ENCODE measurements around the gene SIRT4. TPM values are rescaled to one million over a fixed set of nuclear protein-coding genes. Genes with fewer than 3 reads are reported as not detected.

SIRT4 gene
- total RNA-seq, 1 experiment from 2014 or later: 1.1 TPM

GRCh38 chr12:120323772-120324171, 21.7 kb downstream of the SIRT4 start:
- no peak for TF ChIP-seq CTCF (IDR thresholded peaks at IDR 0.05; ENCODE audit: unreplicated experiment)
- Mint-ChIP-seq H3K9me3 (ENCODE audit: low read depth, unreplicated experiment) (no peaks in the 10 kb centered on the region), H3K36me3 (ENCODE audit: insufficient read depth, unreplicated experiment) (peaks cover 6% of the 10 kb centered on the region), H3K4me1 (ENCODE audit: low read depth, unreplicated experiment) (peaks cover 21% of the 10 kb centered on the region), H3K27me3 (ENCODE audit: unreplicated experiment) (no peaks in the 10 kb centered on the region), H3K4me3 (ENCODE audit: low read depth, unreplicated experiment) (no peak overlapping the region), H3K27ac (ENCODE audit: unreplicated experiment) (no peak overlapping the region)
- DNase-seq: no peak
- intact Hi-C loops (cut with micrococcal nuclease; ENCODE audit: unreplicated experiment): no loop called here
- no TSS peak for BruUV-seq (replicated peaks)
- CTCF ChIA-PET: no interaction called here

- Mint-ChIP-seq H3K9me3 (ENCODE audit: low read depth, unreplicated experiment) (no peaks in the 10 kb centered on the region), H3K27me3 (ENCODE audit: unreplicated experiment) (no peaks in the 10 kb centered on the region), H3K4me1 (ENCODE audit: low read depth, unreplicated experiment) (peaks cover 21% of the 10 kb centered on the region), H3K4me3 (ENCODE audit: low read depth, unreplicated experiment) (no peak overlapping the region), H3K27ac (ENCODE audit: unreplicated experiment) (no peak overlapping the region), H3K36me3 (ENCODE audit: insufficient read depth, unreplicated experiment) (peaks cover 6% of the 10 kb centered on the region)
- DNase-seq: no peak
- BruUV-seq (replicated peaks): no TSS peak
- intact Hi-C loops (cut with micrococcal nuclease; ENCODE audit: unreplicated experiment): loop anchor here (5.0 kb wide), 1 partner anchor 322 kb away; no protein-coding TSS in a partner anchor
- CTCF ChIA-PET: no interaction called here
- no peak for TF ChIP-seq CTCF (IDR thresholded peaks at IDR 0.05; ENCODE audit: unreplicated experiment)
Measured at GRCh38 chr12:120324841-120325417, 22.8 kb downstream of the SIRT4 start.

- Mint-ChIP-seq H3K9me3 (ENCODE audit: low read depth, unreplicated experiment) (no peaks in the 10 kb centered on the region), H3K36me3 (ENCODE audit: insufficient read depth, unreplicated experiment) (peaks cover 6% of the 10 kb centered on the region), H3K27ac (ENCODE audit: unreplicated experiment) (no peak within 1 kb of the TSS), H3K4me3 (ENCODE audit: low read depth, unreplicated experiment) (no peak within 1 kb of the TSS), H3K27me3 (ENCODE audit: unreplicated experiment) (no peaks in the 10 kb centered on the region), H3K4me1 (ENCODE audit: low read depth, unreplicated experiment) (no peaks in the 10 kb centered on the region)
- CTCF ChIA-PET: interaction anchor here (0.5 to 0.7 kb wide), 2 partner anchors 36 to 105 kb away, joined by 3 read pairs; partner anchors contain the start of gene RNU4-2
- intact Hi-C loops (cut with micrococcal nuclease; ENCODE audit: unreplicated experiment): loop anchor here (5.0 kb wide), 1 partner anchor 320 kb away; no protein-coding TSS in a partner anchor
- no peak for DNase-seq
- no peak for TF ChIP-seq CTCF (IDR thresholded peaks at IDR 0.05; ENCODE audit: unreplicated experiment)
- BruUV-seq (replicated peaks): no TSS peak
Measured at GRCh38 chr12:120327593-120327992, 25.5 kb downstream of the SIRT4 start, which contains the start of gene PLA2G1B. Gene PLA2G1B (minus strand): TSS chr12:120327779. CDS start chr12:120327753, 26 bp downstream.

- DNase-seq: no peak
- no peaks in the 10 kb centered on the region for H3K9me3 Mint-ChIP-seq (ENCODE audit: low read depth, unreplicated experiment)
- no TSS peak for BruUV-seq (replicated peaks)
- peaks cover 6% of the 10 kb centered on the region for H3K36me3 Mint-ChIP-seq (ENCODE audit: insufficient read depth, unreplicated experiment)
- no peaks in the 10 kb centered on the region for H3K27me3 Mint-ChIP-seq (ENCODE audit: unreplicated experiment)
- no peak overlapping the region for H3K4me3 Mint-ChIP-seq (ENCODE audit: low read depth, unreplicated experiment)
- H3K4me1 Mint-ChIP-seq (ENCODE audit: low read depth, unreplicated experiment): no peaks in the 10 kb centered on the region
- intact Hi-C loops (cut with micrococcal nuclease; ENCODE audit: unreplicated experiment): loop anchor here (5.0 kb wide), 1 partner anchor 319 kb away; no protein-coding TSS in a partner anchor
- no peak for TF ChIP-seq CTCF (IDR thresholded peaks at IDR 0.05; ENCODE audit: unreplicated experiment)
- CTCF ChIA-PET: no interaction called here
- H3K27ac Mint-ChIP-seq (ENCODE audit: unreplicated experiment): no peak overlapping the region
Measured at GRCh38 chr12:120328228-120328627, 26.1 kb downstream of the SIRT4 start.
